ENCODE data around the gene NEURL1.
"Not testable (repeated sequence)": the region's sequence is repeated elsewhere in the genome, so short reads cannot be mapped to it uniquely, and the experiment has no call there.

The NEURL1 gene

GRCh38 chr10:103525901-103526300 lies 32.4 kb downstream of the NEURL1 start:
- no peak for TF ChIP-seq CTCF (conservative IDR thresholded peaks at IDR 0.05)
- TF ChIP-seq ZFX (IDR thresholded peaks at IDR 0.05), result no peak
- no peak overlapping the region for H3K27ac ChIP-seq

- H3K27ac ChIP-seq, result not testable (repeated sequence)
Observed at GRCh38 chr10:103527476-103527875, 34.0 kb downstream of the NEURL1 start.

- TF ChIP-seq ZFX (IDR thresholded peaks at IDR 0.05) (no peak), CTCF (conservative IDR thresholded peaks at IDR 0.05) (no peak)
- no peak overlapping the region for H3K27ac ChIP-seq
Observed at GRCh38 chr10:103528549-103528948, 35.0 kb downstream of the NEURL1 start.

- TF ChIP-seq CTCF (conservative IDR thresholded peaks at IDR 0.05), result no peak
- no peak for TF ChIP-seq ZFX (IDR thresholded peaks at IDR 0.05)
- no peak overlapping the region for H3K27ac ChIP-seq
Observed at GRCh38 chr10:103529539-103529938, 36.0 kb downstream of the NEURL1 start.

GRCh38 chr10:103533827-103534226 lies 40.3 kb downstream of the NEURL1 start:
- no peak overlapping the region for H3K27ac ChIP-seq
- TF ChIP-seq CTCF (conservative IDR thresholded peaks at IDR 0.05) (no peak), ZFX (IDR thresholded peaks at IDR 0.05) (no peak)

- no peak overlapping the region for H3K27ac ChIP-seq
- no peak for TF ChIP-seq CTCF (conservative IDR thresholded peaks at IDR 0.05)
- TF ChIP-seq ZFX (IDR thresholded peaks at IDR 0.05), result no peak
Observed at GRCh38 chr10:103534621-103535498, 41.4 kb downstream of the NEURL1 start.

GRCh38 chr10:103535595-103535994 lies 42.1 kb downstream of the NEURL1 start:
- no peak for TF ChIP-seq CTCF (conservative IDR thresholded peaks at IDR 0.05)
- no peak for TF ChIP-seq ZFX (IDR thresholded peaks at IDR 0.05)
- no peak overlapping the region for H3K27ac ChIP-seq

- H3K27ac ChIP-seq, result no peak overlapping the region
- TF ChIP-seq CTCF (conservative IDR thresholded peaks at IDR 0.05), result no peak
Observed at GRCh38 chr10:103539751-103540150, 46.2 kb downstream of the NEURL1 start.

Measured in C4-2B (cell line).